Muscle layer of colon (tissue), 2 donors: ENCODE data around the gene SORCS2.

ENCODE experiments used
- H3K27ac ChIP-seq: one replicate; pipeline ENCODE4 v1.7.0; 2013; ENCODE audit warnings: low read depth, mild to moderate bottlenecking, low read length, moderate library complexity
- H3K27me3 ChIP-seq, 2 donors: one replicate each; pipeline ENCODE4 v1.7.0; 2013; ENCODE audit warnings: low read length in 2 of 2, mild to moderate bottlenecking in 2 of 2; ENCODE audit not compliant: insufficient read depth in 2 of 2, control insufficient read depth in 1 of 2
- H3K36me3 ChIP-seq: one replicate; pipeline ENCODE4 v1.7.0; 2013; ENCODE audit warnings: mild to moderate bottlenecking, low read length; ENCODE audit not compliant: insufficient read depth
- H3K4me1 ChIP-seq: one replicate; pipeline ENCODE4 v1.7.0; 2013; ENCODE audit warnings: mild to moderate bottlenecking, low read length; ENCODE audit not compliant: insufficient read depth
- H3K4me3 ChIP-seq, 2 donors: one replicate each; pipeline ENCODE4 v1.7.0; 2013; ENCODE audit warnings: low read length in 2 of 2, low read depth in 1 of 2, mild to moderate bottlenecking in 1 of 2, moderate library complexity in 1 of 2
- H3K9ac ChIP-seq: one replicate; pipeline ENCODE4 v1.7.0; 2013; ENCODE audit warnings: low read length
- H3K9me3 ChIP-seq: one replicate; pipeline ENCODE4 v1.7.0; 2013; ENCODE audit warnings: mild to moderate bottlenecking, low read length
- donor health status: abdominal sarcoma.
- donor health status: Adenocarcinoma of cecum.

The SORCS2 gene

DNA sequence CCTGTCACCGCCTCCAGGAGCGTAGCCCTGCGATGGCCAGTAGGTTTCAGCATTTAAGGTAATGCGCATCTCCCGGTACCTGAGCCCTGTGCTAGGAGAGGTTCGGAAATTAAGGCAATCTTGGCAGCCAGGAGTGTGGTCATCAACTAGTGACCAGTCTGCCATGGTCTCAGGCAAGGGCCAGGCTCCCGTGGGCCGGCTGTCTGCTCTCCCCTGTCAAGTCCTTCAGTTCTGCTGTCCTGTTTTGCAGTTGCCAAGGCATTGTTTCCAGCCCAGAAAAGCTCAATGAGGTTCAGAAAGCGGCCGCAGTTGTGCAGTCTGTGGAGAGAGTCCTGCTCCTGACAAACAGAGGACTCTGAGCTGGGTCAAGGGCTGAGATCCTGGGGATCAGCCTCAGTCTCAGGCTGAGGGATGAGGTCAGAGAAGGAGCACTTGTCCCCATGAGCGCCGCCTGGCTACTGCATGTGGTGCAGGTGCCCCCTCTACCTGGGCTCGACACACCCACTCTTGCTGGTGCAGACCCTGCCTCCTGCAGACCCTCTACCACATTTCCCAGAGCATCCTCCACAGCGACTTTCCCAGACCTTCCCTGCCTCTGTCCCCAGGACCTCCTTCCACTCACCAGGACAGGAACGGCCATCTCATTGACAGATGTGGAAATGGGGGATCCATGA lies 295.8 kb downstream of the SORCS2 start:
- Histone ChIP-seq H3K4me3 (no peak overlapping the region), H3K9ac (no peak overlapping the region)

GRCh38 chr4:7491915-7492314 lies 299.6 kb downstream of the SORCS2 start:
- no peak overlapping the region for H3K27ac ChIP-seq
- no peak overlapping the region for H3K9ac ChIP-seq
- no peak overlapping the region for H3K4me3 ChIP-seq
- no peaks in the 10 kb centered on the region for H3K36me3 ChIP-seq
- H3K9me3 ChIP-seq, result no peaks in the 10 kb centered on the region
- no peaks in the 10 kb centered on the region for H3K4me1 ChIP-seq
- H3K27me3 ChIP-seq, result no peaks in the 10 kb centered on the region

More for the DNA sequence above, 295.8 kb downstream of the SORCS2 start:
- H3K4me1 ChIP-seq, result no peaks in the 10 kb centered on the region
- no peaks in the 10 kb centered on the region for H3K27me3 ChIP-seq
- no peak overlapping the region for H3K27ac ChIP-seq
- H3K36me3 ChIP-seq, result no peaks in the 10 kb centered on the region
- no peaks in the 10 kb centered on the region for H3K9me3 ChIP-seq

GRCh38 chr4:7498446-7499200 lies 306.3 kb downstream of the SORCS2 start:
- Histone ChIP-seq H3K27me3 (no peaks in the 10 kb centered on the region), H3K36me3 (no peaks in the 10 kb centered on the region), H3K27ac (no peak overlapping the region), H3K9me3 (no peaks in the 10 kb centered on the region), H3K4me1 (no peaks in the 10 kb centered on the region), H3K9ac (no peak overlapping the region), H3K4me3 (no peak overlapping the region)

GRCh38 chr4:7499661-7500060 lies 307.3 kb downstream of the SORCS2 start:
- no peaks in the 10 kb centered on the region for H3K27me3 ChIP-seq
- no peaks in the 10 kb centered on the region for H3K4me1 ChIP-seq
- H3K9ac ChIP-seq, result no peak overlapping the region
- H3K27ac ChIP-seq, result no peak overlapping the region
- no peak overlapping the region for H3K4me3 ChIP-seq
- no peaks in the 10 kb centered on the region for H3K36me3 ChIP-seq
- no peaks in the 10 kb centered on the region for H3K9me3 ChIP-seq

DNA sequence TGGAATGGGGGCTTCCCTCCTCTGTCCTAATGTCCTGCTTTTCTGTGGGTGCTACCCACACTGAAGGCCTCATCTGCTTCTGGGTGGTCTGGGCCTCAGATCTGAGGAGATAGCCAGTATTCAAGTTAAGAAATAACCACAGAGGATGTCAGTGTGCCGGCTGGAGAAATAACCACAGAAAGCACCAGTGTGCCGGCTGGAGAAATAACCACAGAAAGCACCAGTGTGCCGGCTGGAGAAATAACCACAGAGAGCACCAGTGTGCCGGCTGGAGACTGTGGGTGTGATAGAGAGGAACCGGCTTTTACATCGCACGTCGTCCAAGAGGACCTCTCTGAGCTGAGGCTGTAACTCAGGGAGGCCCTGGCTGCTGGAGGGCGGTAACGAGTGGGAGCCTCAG lies 308.1 kb downstream of the SORCS2 start:
- Histone ChIP-seq H3K27ac (no peak overlapping the region), H3K27me3 (no peaks in the 10 kb centered on the region), H3K9ac (no peak overlapping the region), H3K4me1 (no peaks in the 10 kb centered on the region), H3K4me3 (no peak overlapping the region), H3K36me3 (no peaks in the 10 kb centered on the region), H3K9me3 (no peaks in the 10 kb centered on the region)

- H3K27ac ChIP-seq, result no peak overlapping the region
Observed at GRCh38 chr4:7501314-7501713, 309.0 kb downstream of the SORCS2 start.

DNA sequence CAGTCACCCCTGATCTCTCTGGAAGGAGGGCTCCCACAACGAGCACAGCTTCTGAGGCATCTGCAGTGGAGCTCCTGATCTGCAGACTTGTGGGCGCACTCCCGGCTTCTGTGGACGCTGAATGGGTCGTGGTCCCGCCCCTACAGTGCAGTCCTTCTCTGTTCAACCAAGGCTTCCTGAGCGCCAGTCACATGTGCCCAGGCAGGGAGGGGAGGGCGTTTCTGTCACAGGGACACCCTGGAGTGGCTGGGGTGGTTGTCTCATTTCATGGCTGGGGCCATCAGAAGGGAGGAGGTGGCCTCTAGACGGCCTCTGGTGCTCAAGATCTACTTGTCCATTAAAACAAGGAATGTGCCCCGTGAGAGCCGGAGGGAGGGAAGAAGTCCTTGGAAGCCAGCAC lies 309.5 kb downstream of the SORCS2 start:
- Histone ChIP-seq H3K9ac (no peak overlapping the region), H3K4me3 (no peak overlapping the region), H3K4me1 (no peaks in the 10 kb centered on the region)

More at GRCh38 chr4:7501314-7501713, 309.0 kb downstream of the SORCS2 start:
- H3K4me3 ChIP-seq, result no peak overlapping the region
- H3K9me3 ChIP-seq, result no peaks in the 10 kb centered on the region
- H3K4me1 ChIP-seq, result no peaks in the 10 kb centered on the region
- H3K9ac ChIP-seq, result no peak overlapping the region
- H3K27me3 ChIP-seq, result no peaks in the 10 kb centered on the region
- H3K36me3 ChIP-seq, result no peaks in the 10 kb centered on the region

DNA sequence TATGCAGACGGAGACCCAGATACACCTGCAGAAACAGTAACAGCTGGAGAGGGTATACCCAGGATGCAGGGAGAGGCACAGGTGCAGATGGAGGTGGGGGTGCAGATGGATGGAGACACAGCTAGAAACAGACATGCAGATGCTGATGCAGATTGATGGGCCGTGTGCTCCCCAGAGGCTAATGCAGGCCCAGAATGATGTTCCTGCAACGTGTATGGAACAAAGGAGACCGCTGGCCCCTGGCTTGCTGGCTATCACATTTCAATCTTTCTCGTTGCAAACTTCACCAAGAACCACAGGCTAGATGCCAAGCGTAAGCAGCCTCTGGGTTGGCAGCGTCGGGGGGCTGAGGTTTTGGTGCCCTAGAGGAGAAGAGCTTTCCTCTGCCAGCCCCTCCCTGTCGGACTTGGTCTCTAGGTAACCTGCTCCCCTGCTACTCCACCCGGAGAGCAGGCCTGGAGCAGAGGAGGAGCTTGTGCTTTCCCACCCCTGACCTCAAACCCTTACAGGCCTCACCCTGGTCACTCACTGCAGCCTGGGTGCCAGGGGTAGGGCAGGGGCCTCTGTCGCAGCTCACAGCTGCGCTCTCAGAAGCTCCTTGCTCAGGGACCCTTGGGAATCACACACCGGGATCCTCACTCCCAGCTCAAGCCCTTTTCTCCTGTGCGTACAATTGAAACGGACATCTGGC lies 311.4 kb downstream of the SORCS2 start:
- no peaks in the 10 kb centered on the region for H3K27me3 ChIP-seq
- no peaks in the 10 kb centered on the region for H3K9me3 ChIP-seq
- no peak overlapping the region for H3K27ac ChIP-seq
- H3K4me3 ChIP-seq, result no peak overlapping the region
- no peaks in the 10 kb centered on the region for H3K4me1 ChIP-seq
- H3K36me3 ChIP-seq, result no peaks in the 10 kb centered on the region
- H3K9ac ChIP-seq, result no peak overlapping the region

More for the DNA sequence above, 309.5 kb downstream of the SORCS2 start:
- Histone ChIP-seq H3K27ac (no peak overlapping the region), H3K27me3 (no peaks in the 10 kb centered on the region), H3K36me3 (no peaks in the 10 kb centered on the region), H3K9me3 (no peaks in the 10 kb centered on the region)

DNA sequence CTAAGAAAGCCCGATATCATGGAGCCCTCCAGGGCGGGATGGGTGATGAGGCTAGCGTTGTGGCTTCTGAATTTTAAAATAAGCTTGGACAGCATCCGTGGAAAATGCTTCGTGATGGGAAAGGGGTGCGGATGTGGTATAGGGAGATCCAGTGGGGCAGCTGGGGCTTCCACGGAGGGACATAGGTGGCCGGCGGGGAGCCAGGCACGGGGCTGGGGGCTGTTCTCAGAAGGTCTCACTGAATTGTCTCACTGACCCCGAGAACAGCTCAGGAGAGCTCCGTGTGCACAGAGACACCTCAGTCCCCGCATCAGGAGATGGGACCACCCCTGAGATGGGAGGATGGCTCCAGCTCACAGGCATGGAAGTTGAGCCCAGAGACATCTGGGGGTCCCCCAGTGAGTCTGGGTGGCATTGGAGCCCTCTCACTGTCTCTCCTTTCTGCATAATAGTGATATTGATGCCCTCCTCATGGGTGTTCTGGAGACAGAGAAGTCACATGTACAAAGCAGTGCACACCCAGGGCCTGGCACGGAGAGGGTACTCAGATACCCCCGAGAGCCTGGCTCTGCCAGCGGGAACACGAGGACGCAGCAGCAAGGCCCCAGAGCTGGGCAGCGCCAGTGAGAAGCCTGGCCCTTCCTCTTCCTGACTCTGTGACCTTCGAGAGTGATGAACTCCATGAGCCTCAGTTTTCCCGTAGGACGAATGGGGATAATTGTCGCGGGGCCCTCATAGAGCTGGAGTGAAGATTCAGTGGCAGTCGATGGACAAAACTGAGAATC lies 313.0 kb downstream of the SORCS2 start:
- Histone ChIP-seq H3K9me3 (no peaks in the 10 kb centered on the region), H3K4me1 (no peaks in the 10 kb centered on the region), H3K27ac (no peak overlapping the region), H3K9ac (no peak overlapping the region), H3K4me3 (no peak overlapping the region), H3K36me3 (no peaks in the 10 kb centered on the region), H3K27me3 (no peaks in the 10 kb centered on the region)

DNA sequence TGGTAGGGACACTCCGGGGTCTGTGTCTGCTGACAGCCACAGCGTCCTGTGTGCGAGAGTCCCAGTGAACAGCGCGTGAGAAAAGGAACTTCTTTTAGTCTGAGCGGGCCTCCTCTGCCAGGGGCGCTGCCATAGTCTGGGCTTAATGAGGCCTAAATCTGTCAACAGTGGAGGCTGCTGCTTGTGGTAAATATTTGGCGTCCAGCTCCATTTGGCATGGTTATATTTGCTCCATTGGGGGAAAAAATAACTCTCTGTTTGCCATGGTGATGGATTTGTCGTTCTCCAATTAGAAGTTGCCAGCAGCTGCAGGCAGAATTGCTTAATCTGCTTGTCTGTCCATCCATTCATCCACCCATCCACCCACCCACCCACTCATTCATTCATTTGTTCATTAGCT lies 313.8 kb downstream of the SORCS2 start:
- Histone ChIP-seq H3K9me3 (no peaks in the 10 kb centered on the region), H3K9ac (no peak overlapping the region), H3K4me1 (no peaks in the 10 kb centered on the region), H3K36me3 (no peaks in the 10 kb centered on the region), H3K4me3 (no peak overlapping the region), H3K27ac (no peak overlapping the region), H3K27me3 (no peaks in the 10 kb centered on the region)

DNA sequence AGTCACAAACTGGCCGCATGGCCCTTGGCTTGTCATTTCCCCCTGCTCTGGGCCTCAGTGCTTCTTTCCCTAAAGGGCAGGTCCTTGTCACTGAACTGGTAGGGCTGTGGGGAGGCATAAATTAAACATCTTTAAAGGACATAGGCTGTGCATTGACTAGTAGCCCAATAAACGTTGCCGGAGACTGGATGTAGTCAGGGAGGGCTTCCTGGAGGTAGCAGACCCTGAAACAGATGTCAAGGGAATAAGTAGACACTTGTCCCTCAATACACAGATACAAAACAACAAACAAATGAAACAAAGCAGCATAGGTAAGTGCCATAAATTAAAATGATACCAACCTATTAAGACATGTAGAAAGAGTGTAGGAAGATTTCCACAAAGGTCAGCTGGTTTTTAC lies 314.2 kb downstream of the SORCS2 start:
- H3K4me1 ChIP-seq, result no peaks in the 10 kb centered on the region
- no peaks in the 10 kb centered on the region for H3K27me3 ChIP-seq
- no peak overlapping the region for H3K9ac ChIP-seq
- H3K4me3 ChIP-seq, result no peak overlapping the region
- H3K36me3 ChIP-seq, result no peaks in the 10 kb centered on the region
- H3K27ac ChIP-seq, result no peak overlapping the region
- H3K9me3 ChIP-seq, result no peaks in the 10 kb centered on the region
